Peyer's patch (tissue), 4 donors: ENCODE results near the gene CTDSPL. TPM values are rescaled to one million over a fixed set of nuclear protein-coding genes. Genes with fewer than 3 reads are reported as not detected.
"Not testable (repeated sequence)": the region's sequence is repeated elsewhere in the genome, so short reads cannot be mapped to it uniquely, and the experiment has no call there.

Experiments
- DNase-seq, 3 donors: peaks; one replicate each; pipeline ENCODE4 v3.0.0-alpha.2; 2017 to 2019
- H3K27ac ChIP-seq, 4 donors: fragments of 200-600 bp; sonication (generic); one replicate each; pipeline ENCODE4 v1.5.1; 2016 to 2019
- H3K27me3 ChIP-seq, 2 donors: fragments of 200-600 bp; sonication (generic); one replicate each; pipeline ENCODE4 v1.5.1; 2019
- H3K36me3 ChIP-seq, 3 donors: fragments of 200-600 bp; sonication (generic); one replicate each; pipeline ENCODE4 v1.5.1; 2016 to 2019
- H3K4me1 ChIP-seq, 4 donors: fragments of 200-600 bp; sonication (generic); one replicate each; pipeline ENCODE4 v1.5.1; 2016 to 2019
- H3K4me3 ChIP-seq, 4 donors: fragments of 200-600 bp; sonication (generic); 1 replicate in 3 of 4; 2 replicates in 1 of 4; pipeline ENCODE4 v1.5.1; 2016 to 2019; ENCODE audit warnings: mild to moderate bottlenecking in 1 of 4
- H3K9me3 ChIP-seq, 4 donors: fragments of 200-600 bp; sonication (generic); one replicate each; pipeline ENCODE4 v1.5.1; 2016 to 2019; ENCODE audit warnings: mild to moderate bottlenecking in 1 of 4
- POLR2A ChIP-seq, 2 donors: fragments of 450-650 bp; IDR thresholded peaks; one replicate each; pipeline ENCODE4 v1.5.1; 2017; ENCODE audit warnings: antibody characterized with exemption in 2 of 2, mild to moderate bottlenecking in 2 of 2, moderate library complexity in 2 of 2
- total RNA-seq, 4 donors: library from RNA; depleted of rRNA; stranded (reverse); fragments of >200 nt; gene quantifications; one replicate each; pipeline ENCODE4 v1.1.0, GENCODE V29; 2016
- TF ChIP-seq, protein P1 (sequence below), 6 experiments: fragments of 450-650 bp in 4 of 6; fragments of 200-600 bp in 2 of 6; sonication (generic) in 1 of 6; IDR thresholded peaks; one replicate each; pipeline ENCODE4 v1.5.1; 2017 to 2019; ENCODE audit warnings: antibody characterized with exemption in 6 of 6, mild to moderate bottlenecking in 3 of 6, moderate library complexity in 1 of 6

Gene CTDSPL
- total RNA-seq, 4 donors from 2014 or later, result 36.3 to 42.3 (median 38.4) TPM

DNA sequence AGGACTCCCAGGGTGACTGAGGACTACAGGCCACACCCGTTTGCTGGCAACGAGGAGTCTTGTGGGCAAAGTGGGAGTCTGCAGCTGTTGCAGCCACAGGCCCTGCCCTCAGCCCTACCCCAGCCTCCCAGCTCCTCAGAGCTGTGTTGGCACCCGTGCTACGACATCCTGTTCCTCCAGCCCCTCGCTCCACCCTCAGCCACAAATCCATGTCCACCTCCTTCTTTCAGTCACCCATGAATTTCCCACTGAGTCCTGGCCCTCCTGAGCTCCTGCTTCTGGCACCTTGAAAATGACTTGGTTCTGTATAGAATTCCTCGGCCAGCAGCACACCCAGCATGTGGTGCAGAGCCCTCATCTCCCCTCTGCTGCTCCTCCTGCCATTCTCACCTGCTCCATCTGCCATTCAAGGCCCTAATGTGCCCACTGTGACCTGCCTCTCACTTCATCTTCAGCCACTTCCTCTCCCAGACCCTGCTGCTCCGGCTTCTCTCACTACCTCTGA, 108.0 kb downstream of the CTDSPL start:
- no peaks in the 10 kb centered on the region for H3K27me3 ChIP-seq
- peaks cover 0 to 7% (median 0%) of the 10 kb centered on the region in 4 donors for H3K4me1 ChIP-seq
- H3K9me3 ChIP-seq, result no peaks in the 10 kb centered on the region
- H3K4me3 ChIP-seq, result no peak overlapping the region
- peak overlapping the region in 1 of 4 donors; percentile 37 for H3K27ac ChIP-seq
- H3K36me3 ChIP-seq, result no peaks in the 10 kb centered on the region
- no peak for DNase-seq
- no peak for TF ChIP-seq POLR2A (IDR thresholded peaks at IDR 0.05)
- TF ChIP-seq, protein P1, sequence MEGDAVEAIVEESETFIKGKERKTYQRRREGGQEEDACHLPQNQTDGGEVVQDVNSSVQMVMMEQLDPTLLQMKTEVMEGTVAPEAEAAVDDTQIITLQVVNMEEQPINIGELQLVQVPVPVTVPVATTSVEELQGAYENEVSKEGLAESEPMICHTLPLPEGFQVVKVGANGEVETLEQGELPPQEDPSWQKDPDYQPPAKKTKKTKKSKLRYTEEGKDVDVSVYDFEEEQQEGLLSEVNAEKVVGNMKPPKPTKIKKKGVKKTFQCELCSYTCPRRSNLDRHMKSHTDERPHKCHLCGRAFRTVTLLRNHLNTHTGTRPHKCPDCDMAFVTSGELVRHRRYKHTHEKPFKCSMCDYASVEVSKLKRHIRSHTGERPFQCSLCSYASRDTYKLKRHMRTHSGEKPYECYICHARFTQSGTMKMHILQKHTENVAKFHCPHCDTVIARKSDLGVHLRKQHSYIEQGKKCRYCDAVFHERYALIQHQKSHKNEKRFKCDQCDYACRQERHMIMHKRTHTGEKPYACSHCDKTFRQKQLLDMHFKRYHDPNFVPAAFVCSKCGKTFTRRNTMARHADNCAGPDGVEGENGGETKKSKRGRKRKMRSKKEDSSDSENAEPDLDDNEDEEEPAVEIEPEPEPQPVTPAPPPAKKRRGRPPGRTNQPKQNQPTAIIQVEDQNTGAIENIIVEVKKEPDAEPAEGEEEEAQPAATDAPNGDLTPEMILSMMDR (IDR thresholded peaks at IDR 0.05), result no peak

DNA sequence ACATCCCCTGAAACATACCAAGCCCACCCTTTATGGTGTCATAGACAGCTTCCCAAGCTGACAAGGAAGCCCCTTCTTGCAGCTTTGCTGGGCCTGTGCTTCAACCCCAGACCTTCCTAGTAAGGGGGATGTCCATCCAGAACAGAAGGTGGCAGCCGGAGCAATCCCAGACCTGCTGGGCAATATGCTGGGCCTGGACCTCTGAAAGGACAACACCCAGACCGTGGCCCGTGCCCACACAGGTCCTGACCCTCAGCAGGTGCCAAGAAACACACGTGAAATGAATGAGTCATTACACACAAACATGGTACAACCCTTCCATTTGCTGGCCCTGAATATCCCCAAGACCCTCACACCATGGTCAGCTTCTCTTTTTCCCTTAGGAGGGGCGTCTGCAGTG, 109.1 kb downstream of the CTDSPL start:
- H3K27ac ChIP-seq, result no peak overlapping the region
- peaks cover 0 to 4% (median 0%) of the 10 kb centered on the region in 3 donors for H3K36me3 ChIP-seq
- H3K9me3 ChIP-seq, result no peaks in the 10 kb centered on the region
- H3K27me3 ChIP-seq, result no peaks in the 10 kb centered on the region
- no peak for DNase-seq
- H3K4me1 ChIP-seq, result peaks cover 0 to 7% (median 0%) of the 10 kb centered on the region in 4 donors
- TF ChIP-seq, protein P1 (IDR thresholded peaks at IDR 0.05), result no peak
- no peak for TF ChIP-seq POLR2A (IDR thresholded peaks at IDR 0.05)
- H3K4me3 ChIP-seq, result no peak overlapping the region

DNA sequence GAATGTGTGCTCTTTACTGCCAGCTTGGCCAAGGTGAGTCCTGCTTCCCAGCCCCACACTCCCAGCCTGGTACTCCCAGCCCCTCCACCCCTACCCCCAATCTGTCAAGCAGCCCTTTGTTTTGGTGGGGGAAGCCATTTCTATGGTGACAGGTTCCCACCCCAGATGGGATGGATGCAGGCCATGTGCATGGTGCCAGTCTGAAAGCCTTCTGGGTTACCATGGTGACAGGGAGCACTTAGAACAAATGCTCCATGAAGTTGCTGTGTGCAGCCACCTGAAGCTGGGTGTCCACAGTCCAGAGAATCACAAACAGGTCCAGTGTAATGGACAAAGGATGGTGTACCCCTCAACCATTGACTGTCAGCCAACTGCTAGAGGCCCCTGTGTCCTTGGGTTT, 109.8 kb downstream of the CTDSPL start:
- peaks cover 0 to 7% (median 0%) of the 10 kb centered on the region in 4 donors for H3K4me1 ChIP-seq
- no peaks in the 10 kb centered on the region for H3K27me3 ChIP-seq
- peaks cover 0 to 11% (median 0%) of the 10 kb centered on the region in 3 donors for H3K36me3 ChIP-seq
- H3K27ac ChIP-seq, result no peak overlapping the region
- H3K4me3 ChIP-seq, result no peak overlapping the region
- TF ChIP-seq, protein P1 (IDR thresholded peaks at IDR 0.05), result no peak
- no peak for TF ChIP-seq POLR2A (IDR thresholded peaks at IDR 0.05)
- H3K9me3 ChIP-seq, result no peaks in the 10 kb centered on the region
- no peak for DNase-seq

DNA sequence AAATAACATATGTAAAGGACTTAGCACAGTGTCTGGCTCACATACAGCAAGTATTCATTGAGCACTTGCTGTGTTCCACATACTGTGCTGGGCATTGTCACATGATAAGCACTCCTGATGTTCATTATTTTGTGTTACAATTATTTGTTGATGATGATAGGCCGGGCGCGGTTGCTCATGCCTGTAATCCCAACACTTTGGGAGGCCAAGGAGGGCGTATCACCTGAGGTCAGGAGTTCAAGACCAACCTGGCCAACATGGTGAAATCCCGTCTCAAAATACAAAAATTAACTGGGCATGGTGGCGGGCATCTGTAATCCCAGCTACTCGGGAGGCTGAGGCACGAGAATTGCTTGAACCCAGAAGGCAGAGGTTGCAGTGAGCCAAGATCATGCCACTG, 110.4 kb downstream of the CTDSPL start:
- peaks cover 0 to 17% (median 0%) of the 10 kb centered on the region in 3 donors for H3K36me3 ChIP-seq
- DNase-seq, H3K9me3 ChIP-seq, H3K4me3 ChIP-seq, H3K4me1 ChIP-seq, H3K27ac ChIP-seq, H3K27me3 ChIP-seq: not testable (repeated sequence)

DNA sequence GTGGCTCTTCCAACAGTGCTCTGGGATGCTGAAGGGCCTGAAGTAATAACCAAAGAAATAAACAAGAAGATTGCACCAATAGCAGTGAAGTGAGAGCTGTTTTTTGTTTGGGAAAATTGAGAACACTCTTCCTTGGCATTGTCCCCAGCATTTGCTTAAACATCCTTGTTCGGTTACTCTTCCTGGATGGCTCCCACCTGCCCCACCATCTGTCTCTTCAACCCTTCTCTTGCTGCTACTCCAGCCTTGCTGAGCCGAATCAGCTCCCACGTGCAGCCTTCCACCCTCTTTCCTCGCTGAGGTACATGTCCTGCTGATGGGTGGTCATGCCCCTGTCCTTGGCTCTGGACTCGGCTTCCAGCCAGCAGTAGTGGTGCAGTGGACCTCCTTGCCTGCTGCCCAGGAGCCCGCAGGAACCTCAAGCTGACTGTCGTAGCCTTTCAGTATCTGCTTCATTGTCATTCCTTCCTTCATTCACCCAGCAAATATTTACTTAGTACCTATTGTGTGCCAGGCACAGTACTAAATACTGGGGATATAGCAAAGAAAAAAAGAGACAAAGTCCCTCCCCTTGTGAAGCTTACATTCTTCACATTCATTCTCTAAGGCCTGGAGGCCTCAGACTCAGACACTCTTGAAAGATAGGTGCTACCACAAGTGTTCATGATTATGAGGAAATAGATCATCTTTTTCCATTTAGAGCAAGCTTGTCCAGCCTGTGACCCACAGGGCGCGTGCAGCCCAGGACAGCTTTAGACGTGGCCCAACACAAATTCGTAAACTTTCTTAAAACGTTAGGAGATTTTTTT, 111.8 kb downstream of the CTDSPL start:
- H3K4me1 ChIP-seq, result peaks cover 0 to 7% (median 0%) of the 10 kb centered on the region in 4 donors
- TF ChIP-seq, protein P1 (IDR thresholded peaks at IDR 0.05), result no peak
- TF ChIP-seq POLR2A (IDR thresholded peaks at IDR 0.05), result no peak
- DNase-seq, result no peak
- H3K27me3 ChIP-seq, result no peaks in the 10 kb centered on the region
- peaks cover 0 to 18% (median 0%) of the 10 kb centered on the region in 3 donors for H3K36me3 ChIP-seq
- peak overlapping the region in 1 of 4 donors; percentile 40 for H3K27ac ChIP-seq
- H3K9me3 ChIP-seq, result no peaks in the 10 kb centered on the region
- H3K4me3 ChIP-seq, result no peak overlapping the region
